GM10266 (cell line): ENCODE results near the gene PRRT2.

Experiments used
- DNase-seq: peaks from one replicate; pipeline ENCODE4 v3.0.0; 2012; ENCODE audit errors: extremely low spot score
- TF ChIP-seq, protein P1 (sequence below): IDR thresholded peaks from 2 replicates; pipeline ENCODE4 v1.5.1; 2012; ENCODE audit warnings: mild to moderate bottlenecking, low read depth; ENCODE audit not compliant: control insufficient read depth, insufficient read depth; ENCODE audit errors: missing control alignments

Gene PRRT2

GRCh38 chr16:29835926-29836325, 23.9 kb downstream of the PRRT2 start:
- DNase-seq, result no peak
- TF ChIP-seq, protein P1, sequence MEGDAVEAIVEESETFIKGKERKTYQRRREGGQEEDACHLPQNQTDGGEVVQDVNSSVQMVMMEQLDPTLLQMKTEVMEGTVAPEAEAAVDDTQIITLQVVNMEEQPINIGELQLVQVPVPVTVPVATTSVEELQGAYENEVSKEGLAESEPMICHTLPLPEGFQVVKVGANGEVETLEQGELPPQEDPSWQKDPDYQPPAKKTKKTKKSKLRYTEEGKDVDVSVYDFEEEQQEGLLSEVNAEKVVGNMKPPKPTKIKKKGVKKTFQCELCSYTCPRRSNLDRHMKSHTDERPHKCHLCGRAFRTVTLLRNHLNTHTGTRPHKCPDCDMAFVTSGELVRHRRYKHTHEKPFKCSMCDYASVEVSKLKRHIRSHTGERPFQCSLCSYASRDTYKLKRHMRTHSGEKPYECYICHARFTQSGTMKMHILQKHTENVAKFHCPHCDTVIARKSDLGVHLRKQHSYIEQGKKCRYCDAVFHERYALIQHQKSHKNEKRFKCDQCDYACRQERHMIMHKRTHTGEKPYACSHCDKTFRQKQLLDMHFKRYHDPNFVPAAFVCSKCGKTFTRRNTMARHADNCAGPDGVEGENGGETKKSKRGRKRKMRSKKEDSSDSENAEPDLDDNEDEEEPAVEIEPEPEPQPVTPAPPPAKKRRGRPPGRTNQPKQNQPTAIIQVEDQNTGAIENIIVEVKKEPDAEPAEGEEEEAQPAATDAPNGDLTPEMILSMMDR, result no peak

DNA sequence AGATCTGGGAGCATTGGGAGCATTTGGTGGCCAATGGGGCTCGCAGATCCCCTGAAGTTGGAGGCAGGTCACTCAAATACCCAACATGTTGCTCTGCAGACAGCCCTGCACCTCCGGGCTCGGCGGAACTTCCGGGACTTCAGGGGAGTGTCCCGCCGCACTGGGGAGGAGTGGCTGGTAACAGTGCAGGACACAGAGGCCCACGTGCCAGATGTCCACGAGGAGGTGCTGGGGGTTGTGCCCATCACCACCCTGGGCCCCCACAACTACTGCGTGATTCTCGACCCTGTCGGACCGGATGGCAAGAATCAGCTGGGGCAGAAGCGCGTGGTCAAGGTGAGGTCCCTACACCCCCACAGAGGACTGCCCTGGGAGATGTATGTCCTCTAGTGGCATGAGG, 24.6 kb downstream of the PRRT2 start:
- TF ChIP-seq, protein P1, result no peak

GRCh38 chr16:29837841-29838240, 25.8 kb downstream of the PRRT2 start:
- TF ChIP-seq, protein P1, result no peak
- DNase-seq, result no peak

More for the DNA sequence above, 24.6 kb downstream of the PRRT2 start:
- no peak for DNase-seq

DNA sequence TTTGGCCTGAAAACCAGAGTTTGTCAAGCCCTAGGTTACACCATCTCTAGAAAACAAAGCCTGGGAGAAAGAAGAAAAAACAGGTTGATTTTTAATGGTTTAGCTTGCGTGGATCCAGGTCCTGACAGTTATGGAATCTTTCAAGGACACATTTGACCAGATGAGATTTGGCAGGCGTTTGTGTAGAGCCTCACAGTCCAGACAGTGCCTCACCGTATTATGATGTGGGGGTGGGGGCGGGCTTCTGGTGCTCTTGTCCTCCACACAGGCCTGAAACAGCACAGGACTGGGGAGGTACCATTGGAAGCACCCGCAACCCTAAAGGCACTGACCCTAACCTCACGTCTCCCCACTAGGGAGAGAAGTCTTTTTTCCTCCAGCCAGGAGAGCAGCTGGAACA, 27.8 kb downstream of the PRRT2 start:
- TF ChIP-seq, protein P1, result no peak
- DNase-seq, result no peak

DNA sequence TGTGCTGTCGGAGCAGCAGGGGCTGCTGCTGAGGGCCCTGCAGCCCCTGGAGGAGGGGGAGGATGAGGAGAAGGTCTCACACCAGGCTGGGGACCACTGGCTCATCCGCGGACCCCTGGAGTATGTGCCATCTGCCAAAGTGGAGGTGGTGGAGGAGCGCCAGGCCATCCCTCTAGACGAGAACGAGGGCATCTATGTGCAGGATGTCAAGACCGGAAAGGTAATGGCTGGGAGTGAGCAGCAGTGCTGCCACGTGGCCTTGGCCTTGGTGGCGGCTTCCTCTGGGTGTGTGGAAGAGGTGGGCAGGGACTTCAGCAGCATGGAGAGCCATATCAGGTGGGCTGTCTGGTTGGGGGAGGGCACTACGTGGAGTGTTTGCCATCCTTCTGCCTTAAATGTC, 28.2 kb downstream of the PRRT2 start:
- TF ChIP-seq, protein P1, result no peak

DNA sequence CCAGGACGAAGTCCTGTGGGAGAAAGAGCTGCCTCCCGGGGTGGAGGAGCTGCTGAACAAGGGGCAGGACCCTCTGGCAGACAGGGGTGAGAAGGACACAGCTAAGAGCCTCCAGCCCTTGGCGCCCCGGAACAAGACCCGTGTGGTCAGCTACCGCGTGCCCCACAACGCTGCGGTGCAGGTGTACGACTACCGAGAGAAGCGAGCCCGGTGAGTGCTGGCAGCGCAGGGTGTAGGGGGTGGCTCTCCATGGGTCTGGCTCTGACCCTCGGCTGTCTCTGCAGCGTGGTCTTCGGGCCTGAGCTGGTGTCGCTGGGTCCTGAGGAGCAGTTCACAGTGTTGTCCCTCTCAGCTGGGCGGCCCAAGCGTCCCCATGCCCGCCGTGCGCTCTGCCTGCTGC, 29.6 kb downstream of the PRRT2 start:
- no peak for DNase-seq
- TF ChIP-seq, protein P1, result no peak

More for the DNA sequence above, 28.2 kb downstream of the PRRT2 start:
- DNase-seq, result no peak

DNA sequence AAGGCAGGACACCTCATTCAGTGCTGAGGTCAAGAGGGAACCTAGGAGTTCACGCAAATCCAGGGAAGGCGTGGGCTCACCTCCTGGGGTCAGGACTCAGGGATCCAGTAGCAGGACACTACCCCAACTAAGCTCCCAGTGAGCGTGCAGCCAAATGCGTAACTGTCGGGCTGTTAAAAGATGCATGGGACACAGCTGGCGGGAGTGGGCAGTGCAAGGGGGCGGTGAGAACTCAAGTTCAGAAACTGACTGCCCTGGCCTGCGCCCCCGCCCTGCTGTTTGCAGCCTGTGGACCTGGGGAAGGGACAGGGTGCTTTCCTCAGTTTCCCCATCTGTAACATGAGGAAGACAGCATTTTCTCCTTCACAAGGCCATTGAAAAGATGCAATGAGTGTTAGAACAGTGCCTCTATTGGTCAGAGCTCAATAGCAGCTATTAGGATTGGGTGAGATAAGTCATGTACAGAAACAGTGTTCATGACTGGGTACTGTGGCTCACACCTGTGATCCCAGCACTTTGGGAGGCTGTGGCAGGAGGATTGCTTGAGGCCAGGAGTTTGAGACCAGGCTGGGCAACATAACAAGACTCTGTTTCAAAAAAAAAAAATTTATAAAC, 30.8 kb downstream of the PRRT2 start:
- DNase-seq, result no peak

More for the DNA sequence above, 30.8 kb downstream of the PRRT2 start:
- TF ChIP-seq, protein P1, result no peak
